Measurements from ENCODE around the gene JUN.

- TF ChIP-seq CTCF (IDR thresholded peaks at IDR 0.05; ENCODE audit: low read depth, low read length, missing input control), result no peak
- no peak for TF ChIP-seq ATF3 (IDR thresholded peaks at IDR 0.05)
- TF ChIP-seq REST (IDR thresholded peaks at IDR 0.05), result no peak
- TF ChIP-seq HNF4A (conservative IDR thresholded peaks at IDR 0.05), result no peak
- TF ChIP-seq NR2F2 (IDR thresholded peaks at IDR 0.05), result peak; percentile 46
- peak; percentile 31 for TF ChIP-seq TAF1 (conservative IDR thresholded peaks at IDR 0.05)
- no peak for TF ChIP-seq YY1 (IDR thresholded peaks at IDR 0.05)
- peak in 1 of 2 donors; percentile 5 for TF ChIP-seq RAD21 (IDR thresholded peaks at IDR 0.05)
Measured at GRCh38 chr1:58782178-58783089, 1.4 kb downstream of the JUN start.

Data from liver (tissue), 3 donors.